ENCODE data around the gene RIMKLA.
A peak's percentile ranks its signal among the peaks of the same experiment; 100 is the strongest.

DNA sequence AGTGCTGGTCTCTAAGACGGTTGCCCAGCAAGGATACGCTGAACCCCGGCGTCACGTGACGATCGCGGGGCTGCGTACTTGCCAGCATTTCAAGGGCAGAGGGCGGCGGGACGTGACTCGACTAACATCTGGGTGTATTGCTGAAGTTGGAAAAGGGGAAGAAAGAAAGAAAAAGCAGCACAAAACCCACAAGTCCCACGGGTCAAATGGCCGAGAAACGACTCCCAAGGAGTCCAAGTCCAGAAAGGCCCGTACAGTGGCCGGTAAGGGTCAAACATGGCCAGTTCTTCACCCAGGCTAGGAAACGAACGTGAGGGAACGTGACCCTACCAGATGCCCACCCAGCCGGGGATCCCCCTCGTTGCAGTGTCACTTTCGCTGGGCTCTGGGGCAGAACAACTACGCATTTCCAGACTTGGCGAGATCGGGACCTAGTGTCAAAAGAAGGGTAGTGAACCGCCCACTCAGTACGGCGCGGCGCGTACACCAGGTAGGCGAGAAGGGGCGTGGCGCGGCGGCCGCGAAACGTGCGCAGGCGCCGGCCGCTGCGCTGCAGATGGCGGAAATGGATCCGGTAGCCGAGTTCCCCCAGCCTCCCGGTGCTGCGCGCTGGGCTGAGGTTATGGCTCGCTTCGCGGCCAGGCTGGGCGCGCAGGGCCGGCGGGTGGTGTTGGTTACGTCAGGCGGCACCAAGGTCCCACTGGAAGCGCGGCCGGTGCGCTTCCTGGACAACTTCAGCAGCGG is 75.6 kb downstream of the RIMKLA start, which contains the start of the genes PPCS and ZMYND12:
- TF ChIP-seq CBFB (IDR thresholded peaks at IDR 0.05; ENCODE audit: low read depth) (peak; percentile 37; the same call in 1 of the 2 replicates), POLR2AphosphoS5 (IDR thresholded peaks at IDR 0.05; ENCODE audit: low read length) (peak; percentile 97), BHLHE40 (IDR thresholded peaks at IDR 0.05; ENCODE audit: borderline replicate concordance in 1 of 2, low read depth in 2 of 2, low read length in 1 of 2) (peak; percentile 97 to 98), RB1 (IDR thresholded peaks at IDR 0.05; ENCODE audit: borderline replicate concordance) (peak; percentile 40; the same call in 1 of the 2 replicates), BCL11A (IDR thresholded peaks at IDR 0.05; ENCODE audit: low read depth, low read length) (0 out of 2 replicates have a peak, but pooled peaks have one; percentile 9), JUND (IDR thresholded peaks at IDR 0.05; ENCODE audit: low read depth, low read length) (no peak), POLR2A (IDR thresholded peaks at IDR 0.05; ENCODE audit: low read depth, low read length) (peak; percentile 91), SMC3 (IDR thresholded peaks at IDR 0.05; ENCODE audit: borderline replicate concordance, low read length) (no peak)

All from GM12878 (cell line).